ENCODE data around the gene VWA5B1.
"Not testable (repeated sequence)": the region's sequence is repeated elsewhere in the genome, so short reads cannot be mapped to it uniquely, and the experiment has no call there.

Gene VWA5B1

GRCh38 chr1:20290624-20291597, at the start of gene VWA5B1:
Gene VWA5B1 (plus strand): TSS chr1:20290875. CDS start chr1:20310602, 19,727 bp downstream.
- DNase-seq (ENCODE audit: low read depth in 2 of 2): no peak

- no peak for DNase-seq (ENCODE audit: low read depth in 2 of 2)
Measured at GRCh38 chr1:20242890-20243479, 47.7 kb upstream of the VWA5B1 start.

- no peak for DNase-seq (ENCODE audit: low read depth in 2 of 2)
Measured at GRCh38 chr1:20248971-20249612, 41.6 kb upstream of the VWA5B1 start.

GRCh38 chr1:20250340-20250989, 40.2 kb upstream of the VWA5B1 start:
- DNase-seq (ENCODE audit: low read depth in 2 of 2): no peak

- no peak for DNase-seq (ENCODE audit: low read depth in 2 of 2)
Measured at GRCh38 chr1:20252587-20252986, 38.1 kb upstream of the VWA5B1 start.

- no peak for DNase-seq (ENCODE audit: low read depth in 2 of 2)
Measured at GRCh38 chr1:20255666-20256065, 35.0 kb upstream of the VWA5B1 start.

GRCh38 chr1:20259646-20260045, 31.0 kb upstream of the VWA5B1 start:
- no peak for DNase-seq (ENCODE audit: low read depth in 2 of 2)

GRCh38 chr1:20261095-20261494, 29.6 kb upstream of the VWA5B1 start:
- no peak for DNase-seq (ENCODE audit: low read depth in 2 of 2)

GRCh38 chr1:20262810-20263534, 27.7 kb upstream of the VWA5B1 start:
- DNase-seq (ENCODE audit: low read depth in 2 of 2): no peak

GRCh38 chr1:20265250-20265649, 25.4 kb upstream of the VWA5B1 start:
- no peak for DNase-seq (ENCODE audit: low read depth in 2 of 2)

GRCh38 chr1:20266141-20266540, 24.5 kb upstream of the VWA5B1 start:
- no peak for DNase-seq (ENCODE audit: low read depth in 2 of 2)

GRCh38 chr1:20266642-20267041, 24.0 kb upstream of the VWA5B1 start:
- DNase-seq (ENCODE audit: low read depth in 2 of 2): no peak

GRCh38 chr1:20271498-20272400, 18.9 kb upstream of the VWA5B1 start:
- no peak for DNase-seq (ENCODE audit: low read depth in 2 of 2)

- DNase-seq (ENCODE audit: low read depth in 2 of 2): not testable (repeated sequence)
Measured at GRCh38 chr1:20273716-20274115, 17.0 kb upstream of the VWA5B1 start.

GRCh38 chr1:20275319-20275925, 15.3 kb upstream of the VWA5B1 start:
- no peak for DNase-seq (ENCODE audit: low read depth in 2 of 2)

GRCh38 chr1:20276485-20277159, 14.1 kb upstream of the VWA5B1 start:
- DNase-seq (ENCODE audit: low read depth in 2 of 2): no peak

- DNase-seq (ENCODE audit: low read depth in 2 of 2): no peak
Measured at GRCh38 chr1:20278692-20279130, 12.0 kb upstream of the VWA5B1 start.

GRCh38 chr1:20279509-20279908, 11.2 kb upstream of the VWA5B1 start:
- no peak for DNase-seq (ENCODE audit: low read depth in 2 of 2)

GRCh38 chr1:20280341-20280740, 10.3 kb upstream of the VWA5B1 start:
- no peak for DNase-seq (ENCODE audit: low read depth in 2 of 2)
